ENCODE measurements around the gene CST9.

DNA sequence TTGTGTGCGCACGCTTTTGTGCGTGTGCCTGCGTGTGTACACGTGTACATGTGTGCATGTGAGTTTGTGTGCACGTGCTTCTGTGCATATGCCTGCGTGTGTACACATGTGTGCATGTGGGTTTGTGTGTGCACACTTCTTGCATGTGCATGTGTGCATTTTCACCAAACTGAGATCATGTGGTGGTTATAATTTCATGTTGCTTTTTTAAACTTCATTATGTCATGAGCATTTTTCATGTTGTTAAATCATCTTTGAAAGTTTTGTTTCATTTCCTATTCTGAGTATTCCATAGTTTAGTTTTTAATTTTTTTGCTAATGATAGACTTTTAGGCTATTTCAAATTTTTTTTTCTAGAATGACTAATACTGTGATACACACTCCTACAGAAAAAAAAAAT, 38.4 kb upstream of the CST9 start:
- TF ChIP-seq, protein P1, sequence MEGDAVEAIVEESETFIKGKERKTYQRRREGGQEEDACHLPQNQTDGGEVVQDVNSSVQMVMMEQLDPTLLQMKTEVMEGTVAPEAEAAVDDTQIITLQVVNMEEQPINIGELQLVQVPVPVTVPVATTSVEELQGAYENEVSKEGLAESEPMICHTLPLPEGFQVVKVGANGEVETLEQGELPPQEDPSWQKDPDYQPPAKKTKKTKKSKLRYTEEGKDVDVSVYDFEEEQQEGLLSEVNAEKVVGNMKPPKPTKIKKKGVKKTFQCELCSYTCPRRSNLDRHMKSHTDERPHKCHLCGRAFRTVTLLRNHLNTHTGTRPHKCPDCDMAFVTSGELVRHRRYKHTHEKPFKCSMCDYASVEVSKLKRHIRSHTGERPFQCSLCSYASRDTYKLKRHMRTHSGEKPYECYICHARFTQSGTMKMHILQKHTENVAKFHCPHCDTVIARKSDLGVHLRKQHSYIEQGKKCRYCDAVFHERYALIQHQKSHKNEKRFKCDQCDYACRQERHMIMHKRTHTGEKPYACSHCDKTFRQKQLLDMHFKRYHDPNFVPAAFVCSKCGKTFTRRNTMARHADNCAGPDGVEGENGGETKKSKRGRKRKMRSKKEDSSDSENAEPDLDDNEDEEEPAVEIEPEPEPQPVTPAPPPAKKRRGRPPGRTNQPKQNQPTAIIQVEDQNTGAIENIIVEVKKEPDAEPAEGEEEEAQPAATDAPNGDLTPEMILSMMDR (IDR thresholded peaks at IDR 0.05), result no peak
- TF ChIP-seq POLR2A (IDR thresholded peaks at IDR 0.05; ENCODE audit: low read depth) (no peak), POLR2AphosphoS5 (IDR thresholded peaks at IDR 0.05) (no peak), EP300 (IDR thresholded peaks at IDR 0.05) (no peak)

Measured in esophagus muscularis mucosa (tissue), 4 donors.